ENCODE results near the gene PKP2.

- TF ChIP-seq POLR2A (IDR thresholded peaks at IDR 0.05) (no peak), CTCF (IDR thresholded peaks at IDR 0.05) (no peak)
Observed at GRCh38 chr12:32893458-32893857, 3.1 kb downstream of the PKP2 start.

All from prostate gland (tissue), 2 donors.